Smooth muscle cell (in vitro differentiated cells): ENCODE data around the gene APP. TPM values are rescaled to one million over a fixed set of nuclear protein-coding genes. Genes with fewer than 3 reads are reported as not detected.

ENCODE experiments used
- DNase-seq: peaks from one replicate; lab custom pipeline; 2025; ENCODE audit not compliant: unreplicated experiment; lab: John Stamatoyannopoulos, UW
- H2AFZ ChIP-seq: fragments of 200-600 bp; sonication (generic); 2 replicates; pipeline ENCODE4 v1.6.0; 2016; ENCODE audit warnings: antibody characterized with exemption, low read depth, mild to moderate bottlenecking
- H3F3A ChIP-seq: fragments of 200-600 bp; sonication (generic); 2 replicates; pipeline ENCODE4 v1.6.0; 2017; ENCODE audit warnings: antibody characterized with exemption, low read depth
- H3K27ac ChIP-seq: fragments of 200-600 bp; sonication (generic); 2 replicates; pipeline ENCODE4 v1.5.1; 2016; ENCODE audit warnings: low read depth, mild to moderate bottlenecking
- H3K27me3 ChIP-seq: fragments of 200-600 bp; sonication (generic); 2 replicates; pipeline ENCODE4 v1.6.1; 2016; ENCODE audit warnings: low read depth, mild to moderate bottlenecking
- H3K36me3 ChIP-seq: fragments of 200-600 bp; sonication (generic); 2 replicates; pipeline ENCODE4 v1.5.1; 2016; ENCODE audit warnings: low read depth
- H3K4me1 ChIP-seq: fragments of 200-600 bp; sonication (generic); 2 replicates; pipeline ENCODE4 v1.5.1; 2016; ENCODE audit warnings: low read depth
- H3K4me2 ChIP-seq: fragments of 200-600 bp; sonication (generic); 2 replicates; pipeline ENCODE4 v1.6.0; 2016; ENCODE audit warnings: mild to moderate bottlenecking
- H3K4me3 ChIP-seq: fragments of 200-600 bp; sonication (generic); 2 replicates; pipeline ENCODE4 v1.5.1; 2016; ENCODE audit warnings: mild to moderate bottlenecking
- H3K79me2 ChIP-seq: fragments of 200-600 bp; sonication (generic); 2 replicates; pipeline ENCODE4 v1.6.0; 2016; ENCODE audit warnings: low read depth, mild to moderate bottlenecking
- H3K9ac ChIP-seq: fragments of 200-600 bp; sonication (generic); 2 replicates; pipeline ENCODE4 v1.6.0; 2016; ENCODE audit warnings: low read depth
- H3K9me3 ChIP-seq: fragments of 200-600 bp; sonication (generic); replicated peaks from 2 replicates; pipeline ENCODE4 v1.5.1; 2016; ENCODE audit warnings: low read depth
- H4K20me1 ChIP-seq: fragments of 200-600 bp; sonication (generic); 2 replicates; pipeline ENCODE4 v1.6.0; 2016; ENCODE audit warnings: low read depth
- WGBS: methylation state at CpG from one replicate; pipeline ENCODE4 v1.1.7; 2016; ENCODE audit warnings: low lambda C conversion rate; 5-methylcytosine and 5-hydroxymethylcytosine counted together
- polyA plus RNA-seq: library from polyadenylated mRNA; unstranded; fragments of >200 nt; fragmentation: Nextera tagmentation; extraction: Ambion mirVana; gene quantifications from 2 replicates; pipeline ENCODE4 v1.2.1, GENCODE V29; 2016
- total RNA-seq: library from RNA; depleted of rRNA; stranded (reverse); fragments of >200 nt; gene quantifications from 2 replicates; pipeline ENCODE4 v1.2.3, GENCODE V29; 2014
- TF ChIP-seq, protein P1 (sequence below): fragments of 200-600 bp; sonication (generic); IDR thresholded peaks from 2 replicates; pipeline ENCODE4 v1.5.1; 2017; ENCODE audit warnings: borderline replicate concordance, mild to moderate bottlenecking, antibody characterized with exemption; ENCODE audit not compliant: insufficient read depth, poor library complexity, severe bottlenecking

The APP gene
- total and polyA plus RNA-seq, 2 experiments from 2014 or later = 65.3 to 459 TPM

DNA sequence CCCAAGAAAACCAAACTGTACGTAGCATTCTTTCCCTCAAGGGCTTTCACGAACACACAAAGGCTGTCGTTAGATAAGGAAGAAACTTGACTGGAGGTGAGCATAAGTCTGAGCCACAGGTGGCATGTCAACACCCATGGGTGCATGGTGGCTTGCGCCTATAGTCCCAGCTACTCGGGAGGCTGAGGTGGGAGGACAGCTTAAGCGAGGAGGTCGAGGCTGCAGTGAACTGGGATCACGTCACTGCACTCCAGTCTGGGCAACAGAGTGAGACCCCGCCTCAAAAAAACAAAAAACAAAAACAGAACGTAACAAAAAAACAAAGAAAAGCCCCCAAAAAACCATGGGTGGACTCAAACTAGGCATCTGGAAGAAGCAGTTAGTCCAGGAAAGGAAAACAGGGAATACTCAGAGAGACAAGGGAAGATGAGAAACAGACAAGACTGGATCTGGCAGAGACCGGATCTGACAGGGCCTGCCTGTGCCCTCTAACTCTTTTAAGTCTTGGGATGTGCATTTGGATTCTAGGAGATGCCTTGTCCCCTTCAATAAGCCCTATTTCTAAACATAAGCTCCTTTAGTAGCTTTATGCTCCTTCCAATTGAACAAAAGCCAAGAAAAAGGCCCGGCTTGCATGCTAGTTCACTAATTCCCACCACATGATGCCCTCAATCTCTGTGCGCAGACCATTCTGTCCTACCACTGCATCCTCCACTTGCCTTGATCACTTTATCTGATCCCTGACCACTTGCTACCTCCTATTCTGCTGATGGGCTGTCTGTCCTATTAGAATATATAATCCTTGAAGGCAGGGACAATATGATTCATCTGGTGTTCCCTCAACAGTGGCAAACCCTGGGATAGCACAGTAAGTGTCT is 73.8 kb downstream of the APP start:
- Histone ChIP-seq H3K4me2 (peak overlapping the region; percentile 43), H3K36me3 (no peaks in the 10 kb centered on the region), H3K79me2 (peaks cover 95% of the 10 kb centered on the region), H3F3A (peaks cover 12% of the 10 kb centered on the region), H3K9me3 (no peaks in the 10 kb centered on the region), H3K9ac (no peak overlapping the region), H3K27me3 (no peaks in the 10 kb centered on the region), H2AFZ (no peak overlapping the region), H3K27ac (peak overlapping the region; percentile 61), H3K4me1 (peaks cover 30% of the 10 kb centered on the region), H3K4me3 (no peak overlapping the region), H4K20me1 (peaks cover 96% of the 10 kb centered on the region)
- DNase-seq = no peak
- 81% methylated on average over 13 of the region's 13 CpGs for WGBS
- TF ChIP-seq, protein P1, sequence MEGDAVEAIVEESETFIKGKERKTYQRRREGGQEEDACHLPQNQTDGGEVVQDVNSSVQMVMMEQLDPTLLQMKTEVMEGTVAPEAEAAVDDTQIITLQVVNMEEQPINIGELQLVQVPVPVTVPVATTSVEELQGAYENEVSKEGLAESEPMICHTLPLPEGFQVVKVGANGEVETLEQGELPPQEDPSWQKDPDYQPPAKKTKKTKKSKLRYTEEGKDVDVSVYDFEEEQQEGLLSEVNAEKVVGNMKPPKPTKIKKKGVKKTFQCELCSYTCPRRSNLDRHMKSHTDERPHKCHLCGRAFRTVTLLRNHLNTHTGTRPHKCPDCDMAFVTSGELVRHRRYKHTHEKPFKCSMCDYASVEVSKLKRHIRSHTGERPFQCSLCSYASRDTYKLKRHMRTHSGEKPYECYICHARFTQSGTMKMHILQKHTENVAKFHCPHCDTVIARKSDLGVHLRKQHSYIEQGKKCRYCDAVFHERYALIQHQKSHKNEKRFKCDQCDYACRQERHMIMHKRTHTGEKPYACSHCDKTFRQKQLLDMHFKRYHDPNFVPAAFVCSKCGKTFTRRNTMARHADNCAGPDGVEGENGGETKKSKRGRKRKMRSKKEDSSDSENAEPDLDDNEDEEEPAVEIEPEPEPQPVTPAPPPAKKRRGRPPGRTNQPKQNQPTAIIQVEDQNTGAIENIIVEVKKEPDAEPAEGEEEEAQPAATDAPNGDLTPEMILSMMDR = no peak

DNA sequence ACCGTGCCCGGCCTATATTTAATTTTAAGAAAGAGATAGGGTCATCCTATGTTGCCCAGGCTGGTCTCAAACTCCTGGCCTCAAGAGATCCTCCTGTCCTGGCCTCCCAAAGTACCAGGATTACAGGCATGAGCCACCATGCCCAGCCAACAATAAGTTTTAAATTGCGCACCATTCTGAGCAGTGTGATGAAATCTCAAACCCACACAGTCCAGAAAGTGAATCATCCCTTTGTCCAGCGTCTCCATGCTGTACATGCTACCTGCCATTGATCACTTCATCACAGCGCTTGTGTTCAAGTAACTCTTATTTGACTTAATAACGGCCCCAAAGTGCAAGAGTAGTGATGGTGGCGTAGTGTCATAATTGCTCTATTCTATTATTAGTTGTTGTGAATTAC is 75.4 kb downstream of the APP start:
- Histone ChIP-seq H4K20me1 (peaks cover 94% of the 10 kb centered on the region), H3K4me1 (peaks cover 22% of the 10 kb centered on the region), H3K79me2 (peaks cover 95% of the 10 kb centered on the region), H3K4me3 (no peak overlapping the region), H2AFZ (no peak overlapping the region), H3K9ac (no peak overlapping the region), H3K36me3 (no peaks in the 10 kb centered on the region), H3K27me3 (no peaks in the 10 kb centered on the region), H3F3A (peaks cover 7% of the 10 kb centered on the region), H3K4me2 (no peak overlapping the region), H3K9me3 (no peaks in the 10 kb centered on the region), H3K27ac (no peak overlapping the region)
- 91% methylated on average over 7 of the region's 7 CpGs for WGBS
- DNase-seq = no peak
- TF ChIP-seq, protein P1 = no peak

DNA sequence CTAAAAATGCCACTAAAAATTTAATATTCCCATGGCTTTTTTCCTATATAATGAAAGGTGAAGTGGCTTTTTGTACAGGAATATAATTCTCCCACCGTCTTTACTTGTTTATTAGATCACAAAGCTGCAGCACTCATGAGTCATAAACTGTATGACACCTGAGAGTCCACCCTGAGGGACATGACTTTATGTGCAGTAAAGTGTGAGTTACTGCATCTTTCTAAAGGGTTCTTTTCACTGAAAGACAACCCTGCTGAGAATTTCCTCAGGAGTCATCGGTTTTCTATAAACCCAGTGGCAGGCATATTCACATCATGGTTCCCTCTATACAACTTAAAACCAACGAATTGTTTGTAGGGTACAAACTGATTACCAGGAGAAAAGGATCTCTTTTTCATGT is 77.4 kb downstream of the APP start:
- peak overlapping the region; percentile 27 for H3K27ac ChIP-seq
- peaks cover 89% of the 10 kb centered on the region for H4K20me1 ChIP-seq
- peaks cover 97% of the 10 kb centered on the region for H3K79me2 ChIP-seq
- no peak overlapping the region for H3K4me2 ChIP-seq
- no peak overlapping the region for H3K4me3 ChIP-seq
- DNase-seq = no peak
- no peak overlapping the region for H3K9ac ChIP-seq
- H3K4me1 ChIP-seq = peaks cover 2% of the 10 kb centered on the region
- H3K9me3 ChIP-seq = no peaks in the 10 kb centered on the region
- no peaks in the 10 kb centered on the region for H3K27me3 ChIP-seq
- TF ChIP-seq, protein P1 = no peak
- no peak overlapping the region for H2AFZ ChIP-seq
- peaks cover 5% of the 10 kb centered on the region for H3K36me3 ChIP-seq
- 37% methylated on average over 3 of the region's 3 CpGs for WGBS
- peaks cover 7% of the 10 kb centered on the region for H3F3A ChIP-seq
